GF-D8 (cell line): ENCODE measurements around the gene ANKS3.

Experiments used
- DNase-seq: peaks from one replicate; lab custom pipeline; 2025; lab: John Stamatoyannopoulos, UW

The ANKS3 gene

DNA sequence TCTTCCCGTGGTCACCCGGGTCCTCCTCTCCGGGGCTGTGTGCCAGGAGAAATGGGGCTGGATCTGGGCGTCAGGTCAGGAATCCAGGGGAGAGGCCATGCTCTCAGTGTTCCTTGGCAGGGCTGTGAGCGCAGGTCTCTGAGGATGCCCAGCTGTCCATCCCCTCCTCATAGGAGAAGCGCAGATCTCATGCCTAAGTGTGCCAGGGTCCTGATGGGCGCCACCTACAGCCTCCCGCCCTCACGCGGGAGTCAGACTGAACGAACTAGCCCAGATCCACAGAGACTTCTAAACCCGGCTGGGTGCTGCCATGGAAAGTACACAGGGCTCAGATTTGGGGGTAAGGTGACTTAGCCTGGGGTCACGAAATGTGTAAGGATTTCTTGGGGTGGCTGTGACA is 85.2 kb downstream of the ANKS3 start:
- no peak for DNase-seq

DNA sequence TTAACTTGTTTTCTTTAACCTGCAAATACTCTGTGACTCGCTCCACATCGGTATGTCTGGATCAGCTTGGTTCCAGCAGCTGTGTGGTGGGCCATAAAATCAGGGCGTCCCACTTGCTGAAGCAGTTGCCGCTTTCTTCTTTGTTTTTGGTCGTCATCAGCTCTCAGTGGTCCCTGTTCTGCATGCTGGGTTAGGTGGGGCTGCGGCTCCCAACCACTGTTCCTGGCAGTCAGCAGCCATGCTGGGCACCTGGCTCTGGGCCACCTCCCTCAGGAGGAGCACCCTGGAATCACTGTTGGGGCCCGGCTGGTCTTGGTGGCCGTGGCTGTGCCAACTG is 86.5 kb downstream of the ANKS3 start:
- DNase-seq, result no peak

DNA sequence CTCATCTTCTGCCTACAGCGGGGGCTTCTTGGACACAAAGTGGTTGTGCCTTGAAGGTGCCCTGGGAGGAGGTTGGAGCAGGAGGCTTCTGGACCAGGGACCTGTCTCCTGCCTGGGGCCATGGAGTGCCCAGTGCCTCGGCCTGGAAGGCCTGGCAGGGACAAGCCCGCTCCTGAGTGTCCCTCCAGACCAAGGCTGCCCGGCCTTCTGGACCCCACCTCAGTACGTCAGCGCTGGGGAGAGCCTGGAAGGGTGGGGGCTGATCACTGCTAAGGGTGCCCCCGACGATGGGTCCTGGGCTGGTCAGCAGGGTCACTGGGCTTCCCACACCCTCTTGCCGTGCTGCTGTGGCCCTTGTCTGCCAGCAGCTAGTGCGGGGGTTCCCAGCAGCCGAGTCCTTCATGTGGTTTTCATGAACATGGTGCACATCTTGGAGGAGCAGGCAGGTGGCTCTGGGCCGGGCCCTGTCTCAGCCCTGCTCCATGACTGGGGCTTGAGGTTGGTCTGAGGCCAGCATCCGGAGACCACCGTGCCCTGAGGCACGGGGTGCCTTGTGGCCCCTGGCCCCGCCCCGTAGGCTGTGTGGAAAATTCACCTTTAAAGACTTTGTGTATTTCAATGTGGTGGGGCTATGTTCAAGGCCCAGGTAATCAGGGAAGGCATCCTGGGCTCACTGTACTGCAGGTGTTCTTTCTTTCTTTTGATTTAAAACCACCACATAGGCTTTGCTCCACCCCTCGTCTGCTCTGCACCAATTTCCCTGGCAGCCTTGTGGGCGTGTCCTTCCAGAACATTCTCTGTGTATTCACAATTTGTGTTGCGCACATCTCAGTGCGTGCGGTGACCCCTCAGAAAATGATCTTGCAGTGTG is 87.1 kb downstream of the ANKS3 start:
- no peak for DNase-seq
